Kidney (tissue), 14 donors: Measurements from ENCODE around the gene DHDH. TPM values are rescaled to one million over a fixed set of nuclear protein-coding genes. Genes with fewer than 3 reads are reported as not detected.

Experiments
- DNase-seq, 5 donors: peaks; one replicate each; pipeline ENCODE4 v3.0.0-alpha.2; 2013 to 2020
- FAIRE-seq: peaks from 2 replicates; lab custom pipeline; 2012; peaks lifted over from hg19 to GRCh38; lab: Jason Lieb, UNC
- H3K27ac ChIP-seq, 2 donors: one replicate each; pipeline ENCODE4 v1.7.0; 2013; ENCODE audit warnings: low read depth in 2 of 2, low read length in 2 of 2, inconsistent platforms in 1 of 2
- H3K27me3 ChIP-seq: one replicate; pipeline ENCODE4 v1.7.1; 2013; ENCODE audit warnings: low read length, inconsistent platforms; ENCODE audit not compliant: control insufficient read depth, insufficient read depth
- H3K36me3 ChIP-seq, 3 donors: one replicate each; pipeline versions ENCODE4 v1.7.0 to v1.7.1; 2013; ENCODE audit warnings: low read length in 3 of 3, control low read depth in 1 of 3, inconsistent platforms in 1 of 3; ENCODE audit not compliant: insufficient read depth in 3 of 3, control insufficient read depth in 2 of 3
- H3K4me1 ChIP-seq, 3 donors: one replicate each; pipeline versions ENCODE4 v1.7.0 to v1.7.1; 2013; ENCODE audit warnings: low read length in 3 of 3, inconsistent platforms in 1 of 3, low read depth in 1 of 3; ENCODE audit not compliant: control insufficient read depth in 2 of 3, insufficient read depth in 2 of 3
- H3K4me3 ChIP-seq, 3 donors: one replicate each; pipeline versions ENCODE4 v1.7.0 to v1.8.1; 2013; ENCODE audit warnings: low read length in 3 of 3, control low read depth in 1 of 3, inconsistent platforms in 1 of 3
- H3K9ac ChIP-seq, 3 donors: one replicate each; pipeline versions ENCODE4 v1.7.0 to v1.7.1; 2013; ENCODE audit warnings: low read length in 3 of 3, control low read depth in 1 of 3, inconsistent platforms in 1 of 3
- H3K9me3 ChIP-seq, 3 donors: one replicate each; pipeline versions ENCODE4 v1.7.0 to v1.7.1; 2013; ENCODE audit warnings: low read length in 3 of 3, control low read depth in 1 of 3, inconsistent platforms in 1 of 3; ENCODE audit not compliant: control insufficient read depth in 2 of 3, insufficient read depth in 1 of 3
- intact Hi-C: fragments of 100-400 bp; cut with DNase I; formaldehyde crosslinking; loops from one replicate; pipeline ENCODE4 v1.11.1; 2022
- polyA plus RNA-seq: library from polyadenylated mRNA; stranded (reverse); fragments of 350-450 nt; fragmentation: Illumina TruSeq; extraction: RNeasy Lipid Tissue Mini Kit (QIAGEN cat#74804); gene quantifications from one replicate; pipeline ENCODE4 v1.2.3, GENCODE V29; 2014; ENCODE audit warnings: low read depth, low replicate concordance; ENCODE audit not compliant: insufficient read depth
- total RNA-seq: library from RNA; stranded (reverse); fragmentation: NEBNext Ultra II Directional; extraction: Animal tissue kit (Norgen Biotek cat#: 25700); gene quantifications from one replicate; pipeline ENCODE4 v1.2.1, GENCODE V29; 2021
- TF ChIP-seq, protein P1 (sequence below): IDR thresholded peaks from 3 replicates; pipeline ENCODE4 v1.5.1; 2012; ENCODE audit warnings: mild to moderate bottlenecking, moderate library complexity, borderline replicate concordance; ENCODE audit not compliant: insufficient read depth; ENCODE audit errors: extremely low read depth
- donor health status: control.
- donor health status: control.
- donor health status: control.
- donor health status: control.
- donor health status: control.
- donor health status: DM: yes; HTN: yes; CAD: no.
- donor health status: Normal renal cell carcinoma (clear cell type).

The DHDH gene
- total and polyA plus RNA-seq, 2 donors from 2014 or later, result 0.60 to 26.3 TPM

DNA sequence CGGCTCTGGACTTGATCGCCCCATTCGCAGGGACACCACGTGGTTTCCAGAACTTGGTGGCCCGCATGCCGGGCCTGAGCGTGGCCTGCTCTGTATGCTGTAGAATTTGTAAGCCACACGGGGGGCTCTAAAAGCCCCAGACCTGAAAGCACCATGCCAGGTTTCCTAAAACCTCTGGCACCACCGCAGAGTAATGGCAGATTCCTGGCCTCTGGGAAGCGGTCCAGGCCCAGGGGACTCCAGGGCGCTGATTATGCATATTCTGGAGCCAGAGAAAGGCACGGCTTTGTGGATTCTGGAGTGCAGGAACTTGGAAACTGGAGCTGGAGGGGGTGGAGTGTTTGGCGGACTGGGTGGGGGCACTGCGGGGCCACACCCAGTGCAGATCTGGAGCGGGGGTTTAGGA is 35.3 kb downstream of the DHDH start:
- intact Hi-C loops, result no loop called here
- no peak for FAIRE-seq
- Histone ChIP-seq H3K9me3 (no peaks in the 10 kb centered on the region), H3K4me3 (no peak overlapping the region), H3K27me3 (no peaks in the 10 kb centered on the region), H3K9ac (no peak overlapping the region), H3K4me1 (peaks cover 0 to 19% (median 15%) of the 10 kb centered on the region in 3 donors), H3K36me3 (peaks cover 3 to 48% (median 5%) of the 10 kb centered on the region in 3 donors), H3K27ac (no peak overlapping the region)
- TF ChIP-seq, protein P1, sequence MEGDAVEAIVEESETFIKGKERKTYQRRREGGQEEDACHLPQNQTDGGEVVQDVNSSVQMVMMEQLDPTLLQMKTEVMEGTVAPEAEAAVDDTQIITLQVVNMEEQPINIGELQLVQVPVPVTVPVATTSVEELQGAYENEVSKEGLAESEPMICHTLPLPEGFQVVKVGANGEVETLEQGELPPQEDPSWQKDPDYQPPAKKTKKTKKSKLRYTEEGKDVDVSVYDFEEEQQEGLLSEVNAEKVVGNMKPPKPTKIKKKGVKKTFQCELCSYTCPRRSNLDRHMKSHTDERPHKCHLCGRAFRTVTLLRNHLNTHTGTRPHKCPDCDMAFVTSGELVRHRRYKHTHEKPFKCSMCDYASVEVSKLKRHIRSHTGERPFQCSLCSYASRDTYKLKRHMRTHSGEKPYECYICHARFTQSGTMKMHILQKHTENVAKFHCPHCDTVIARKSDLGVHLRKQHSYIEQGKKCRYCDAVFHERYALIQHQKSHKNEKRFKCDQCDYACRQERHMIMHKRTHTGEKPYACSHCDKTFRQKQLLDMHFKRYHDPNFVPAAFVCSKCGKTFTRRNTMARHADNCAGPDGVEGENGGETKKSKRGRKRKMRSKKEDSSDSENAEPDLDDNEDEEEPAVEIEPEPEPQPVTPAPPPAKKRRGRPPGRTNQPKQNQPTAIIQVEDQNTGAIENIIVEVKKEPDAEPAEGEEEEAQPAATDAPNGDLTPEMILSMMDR, result no peak
- no peak for DNase-seq

DNA sequence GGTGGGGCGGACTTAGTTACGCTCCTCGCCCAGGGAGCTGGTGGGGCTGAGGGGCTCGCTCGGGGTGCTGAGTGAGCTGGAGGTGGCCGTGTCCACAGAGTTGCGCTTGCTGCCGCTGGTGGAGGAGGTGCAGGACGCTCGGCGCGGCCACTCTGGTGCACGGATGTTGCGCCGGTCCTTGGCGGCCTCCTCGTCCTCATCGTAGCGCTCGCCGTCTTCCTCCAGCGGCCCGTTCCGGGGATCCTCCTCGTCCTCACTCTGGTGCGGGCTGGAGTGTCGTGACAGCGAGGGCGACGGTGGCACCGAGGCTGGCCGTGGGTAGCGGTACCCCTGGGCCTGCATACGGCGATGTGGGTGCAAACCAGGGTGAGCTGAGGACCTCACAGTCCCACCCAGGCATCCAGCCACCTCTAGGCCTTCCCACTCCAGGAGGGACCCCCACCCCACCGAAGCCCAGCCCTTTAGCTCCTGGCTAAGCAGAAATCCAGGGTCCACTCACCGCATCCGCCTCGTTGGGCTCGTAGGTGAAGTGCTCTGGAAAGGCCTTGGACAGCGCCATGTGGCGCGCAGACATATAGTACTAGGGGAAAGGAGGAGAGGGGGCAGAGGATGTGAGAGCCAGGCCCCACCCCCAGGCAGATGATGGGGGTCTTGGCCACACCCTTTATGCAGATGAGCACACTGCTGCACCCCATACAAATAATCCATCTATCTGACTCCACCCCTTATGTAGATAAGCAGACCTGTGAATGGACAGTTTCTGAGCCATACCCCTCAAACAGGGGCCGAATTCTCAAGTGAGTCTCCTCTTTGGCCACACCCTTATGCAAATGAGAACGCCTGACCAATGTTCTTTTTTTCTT is 36.0 kb downstream of the DHDH start:
- no peak overlapping the region for H3K4me3 ChIP-seq
- no peaks in the 10 kb centered on the region for H3K9me3 ChIP-seq
- peak in 1 of 5 donors; percentile 82 for DNase-seq
- H3K27me3 ChIP-seq, result no peaks in the 10 kb centered on the region
- peaks cover 0 to 13% (median 8%) of the 10 kb centered on the region in 3 donors for H3K4me1 ChIP-seq
- TF ChIP-seq, protein P1, result no peak
- no peak for FAIRE-seq
- peaks cover 3 to 55% (median 10%) of the 10 kb centered on the region in 3 donors for H3K36me3 ChIP-seq
- intact Hi-C loops, result loop anchor here (10.0 kb wide), 1 partner anchor 175 kb away; no protein-coding TSS in a partner anchor
- no peak overlapping the region for H3K27ac ChIP-seq
- no peak overlapping the region for H3K9ac ChIP-seq

DNA sequence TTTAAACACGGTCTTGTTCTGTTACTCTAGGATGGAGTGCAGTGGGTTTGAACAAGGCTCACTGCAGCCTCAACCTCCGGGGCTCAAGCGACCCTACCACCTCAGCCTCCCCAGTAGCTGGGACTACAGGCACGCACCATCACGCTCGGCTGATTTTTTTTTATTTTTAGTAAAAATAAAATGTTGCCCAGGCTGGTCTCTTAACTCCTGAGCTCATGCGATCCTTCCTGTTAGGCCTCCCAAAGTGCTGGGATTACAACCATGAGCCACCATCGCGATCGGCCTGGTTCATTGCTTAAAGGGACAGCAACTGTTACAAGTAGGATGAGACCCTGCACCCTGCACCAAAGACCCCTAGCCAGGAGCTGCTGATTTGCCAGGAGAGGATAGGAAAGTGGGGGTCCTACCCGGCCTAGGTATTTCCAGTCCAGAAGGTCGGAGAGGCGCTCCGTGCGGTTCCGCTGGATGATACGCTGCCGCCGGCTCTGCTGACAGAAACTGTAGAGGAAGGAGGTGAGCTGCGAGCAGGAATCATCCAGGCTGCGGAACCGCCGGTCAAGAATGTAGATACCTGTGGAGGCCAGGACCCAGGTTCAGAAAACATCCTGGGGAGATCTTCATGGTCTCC is 36.8 kb downstream of the DHDH start:
- no peak for FAIRE-seq
- H3K4me3 ChIP-seq, result no peak overlapping the region
- no peak overlapping the region for H3K9ac ChIP-seq
- peaks cover 3 to 56% (median 10%) of the 10 kb centered on the region in 3 donors for H3K36me3 ChIP-seq
- H3K27ac ChIP-seq, result no peak overlapping the region
- TF ChIP-seq, protein P1, result no peak
- peaks cover 0 to 10% (median 7%) of the 10 kb centered on the region in 3 donors for H3K4me1 ChIP-seq
- H3K9me3 ChIP-seq, result no peaks in the 10 kb centered on the region
- intact Hi-C loops, result loop anchor here (10.0 kb wide), 1 partner anchor 175 kb away; no protein-coding TSS in a partner anchor
- H3K27me3 ChIP-seq, result no peaks in the 10 kb centered on the region
- DNase-seq, result no peak
